Stimulated activated CD4-positive, alpha-beta T cell treated with anti-CD3 and anti-CD28 coated beads, TNF-alpha, amount 100 ng/mL, for 24 hours (primary cell): ENCODE data around the gene GATAD2A.

Experiments used
- DNase-seq, 3 experiments: peaks; one replicate each; pipeline ENCODE4 v3.0.0-alpha.2; 2020; ENCODE audit warnings: low read depth in 3 of 3

The GATAD2A gene

DNA sequence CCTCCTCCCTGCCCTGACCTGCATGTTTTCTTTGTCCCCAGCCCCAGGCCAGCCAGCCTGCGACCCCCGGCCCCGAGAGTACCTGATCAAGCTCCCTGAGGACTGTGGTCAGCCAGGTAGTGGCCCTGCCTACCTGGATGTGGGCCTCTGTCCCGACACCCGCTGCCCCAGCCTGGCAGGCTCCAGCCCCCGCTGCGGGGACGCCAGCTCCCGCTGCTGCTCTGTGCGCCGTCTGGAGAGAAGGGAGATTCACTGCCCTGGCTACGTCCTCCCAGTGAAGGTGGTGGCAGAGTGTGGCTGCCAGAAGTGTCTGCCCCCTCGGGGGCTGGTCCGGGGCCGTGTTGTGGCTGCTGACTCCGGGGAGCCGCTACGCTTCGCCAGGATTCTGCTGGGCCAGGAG lies 138.2 kb downstream of the GATAD2A start:
- no peak for DNase-seq

DNA sequence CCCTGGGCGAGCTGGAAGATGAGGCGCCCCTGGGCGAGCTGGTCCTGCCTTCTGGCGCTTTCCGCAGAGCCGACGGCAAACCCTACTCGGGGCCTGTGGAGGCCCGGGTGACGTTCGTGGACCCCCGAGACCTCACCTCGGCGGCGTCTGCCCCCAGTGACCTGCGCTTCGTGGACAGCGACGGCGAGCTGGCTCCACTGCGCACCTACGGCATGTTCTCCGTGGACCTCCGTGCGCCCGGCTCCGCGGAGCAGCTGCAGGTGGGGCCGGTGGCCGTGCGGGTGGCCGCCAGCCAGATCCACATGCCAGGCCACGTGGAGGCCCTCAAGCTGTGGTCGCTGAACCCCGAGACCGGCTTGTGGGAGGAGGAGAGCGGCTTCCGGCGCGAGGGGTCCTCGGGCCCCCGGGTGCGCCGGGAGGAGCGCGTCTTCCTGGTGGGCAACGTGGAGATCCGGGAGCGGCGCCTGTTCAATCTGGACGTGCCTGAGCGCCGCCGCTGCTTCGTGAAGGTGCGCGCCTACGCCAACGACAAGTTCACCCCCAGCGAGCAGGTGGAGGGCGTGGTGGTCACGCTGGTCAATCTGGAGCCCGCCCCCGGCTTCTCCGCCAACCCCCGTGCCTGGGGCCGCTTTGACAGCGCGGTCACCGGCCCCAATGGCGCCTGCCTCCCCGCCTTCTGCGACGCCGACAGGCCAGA lies 138.9 kb downstream of the GATAD2A start:
- DNase-seq = no peak

DNA sequence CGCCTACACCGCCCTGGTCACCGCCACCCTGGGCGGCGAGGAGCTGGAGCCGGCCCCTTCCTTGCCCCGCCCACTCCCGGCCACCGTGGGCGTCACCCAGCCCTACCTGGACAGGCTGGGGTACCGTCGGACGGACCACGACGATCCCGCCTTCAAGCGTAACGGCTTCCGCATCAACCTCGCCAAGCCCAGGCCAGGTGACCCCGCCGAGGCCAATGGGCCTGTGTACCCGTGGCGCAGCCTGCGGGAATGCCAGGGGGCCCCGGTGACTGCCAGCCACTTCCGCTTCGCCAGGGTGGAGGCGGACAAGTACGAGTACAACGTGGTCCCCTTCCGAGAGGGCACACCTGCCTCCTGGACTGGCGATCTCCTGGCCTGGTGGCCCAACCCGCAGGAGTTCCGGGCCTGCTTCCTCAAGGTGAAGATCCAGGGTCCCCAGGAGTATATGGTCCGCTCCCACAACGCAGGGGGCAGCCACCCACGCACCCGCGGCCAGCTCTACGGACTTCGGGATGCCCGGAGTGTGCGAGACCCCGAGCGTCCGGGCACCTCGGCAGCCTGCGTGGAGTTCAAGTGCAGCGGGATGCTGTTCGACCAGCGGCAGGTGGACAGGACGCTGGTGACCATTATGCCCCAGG lies 139.6 kb downstream of the GATAD2A start:
- DNase-seq = no peak

DNA sequence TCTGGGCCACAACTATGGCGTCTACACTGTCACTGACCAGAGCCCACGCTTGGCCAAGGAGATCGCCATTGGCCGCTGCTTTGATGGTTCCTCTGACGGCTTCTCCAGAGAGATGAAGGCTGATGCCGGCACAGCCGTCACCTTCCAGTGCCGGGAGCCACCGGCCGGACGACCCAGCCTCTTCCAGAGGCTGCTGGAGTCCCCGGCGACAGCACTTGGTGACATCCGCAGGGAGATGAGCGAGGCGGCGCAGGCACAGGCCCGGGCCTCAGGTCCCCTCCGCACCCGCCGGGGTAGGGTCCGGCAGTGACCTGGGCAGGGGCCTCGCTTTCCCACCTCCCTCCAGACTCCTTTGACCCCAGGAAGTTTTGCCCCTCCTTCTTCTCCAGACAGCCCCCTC lies 140.2 kb downstream of the GATAD2A start:
- no peak for DNase-seq

DNA sequence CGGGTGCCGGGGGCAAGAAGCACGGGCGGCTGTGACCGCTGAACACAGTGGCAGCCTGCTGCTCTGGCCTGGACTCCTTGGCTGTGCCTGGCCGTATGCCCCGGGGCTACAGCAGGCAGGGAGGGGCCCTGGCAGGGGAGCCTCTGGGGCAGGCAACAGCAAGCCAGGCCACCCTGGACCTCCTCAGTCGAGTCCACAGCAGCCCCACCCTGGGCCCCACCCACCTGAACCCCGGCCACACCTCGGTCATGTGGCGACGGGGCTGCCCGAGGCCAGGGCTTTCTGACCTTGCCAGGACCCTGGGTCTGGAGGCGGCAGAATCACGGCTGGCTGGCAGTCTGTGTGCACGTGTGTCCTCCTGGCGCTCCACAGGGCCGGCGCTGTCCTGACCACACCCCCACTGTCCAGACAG lies 141.3 kb downstream of the GATAD2A start:
- no peak for DNase-seq

DNA sequence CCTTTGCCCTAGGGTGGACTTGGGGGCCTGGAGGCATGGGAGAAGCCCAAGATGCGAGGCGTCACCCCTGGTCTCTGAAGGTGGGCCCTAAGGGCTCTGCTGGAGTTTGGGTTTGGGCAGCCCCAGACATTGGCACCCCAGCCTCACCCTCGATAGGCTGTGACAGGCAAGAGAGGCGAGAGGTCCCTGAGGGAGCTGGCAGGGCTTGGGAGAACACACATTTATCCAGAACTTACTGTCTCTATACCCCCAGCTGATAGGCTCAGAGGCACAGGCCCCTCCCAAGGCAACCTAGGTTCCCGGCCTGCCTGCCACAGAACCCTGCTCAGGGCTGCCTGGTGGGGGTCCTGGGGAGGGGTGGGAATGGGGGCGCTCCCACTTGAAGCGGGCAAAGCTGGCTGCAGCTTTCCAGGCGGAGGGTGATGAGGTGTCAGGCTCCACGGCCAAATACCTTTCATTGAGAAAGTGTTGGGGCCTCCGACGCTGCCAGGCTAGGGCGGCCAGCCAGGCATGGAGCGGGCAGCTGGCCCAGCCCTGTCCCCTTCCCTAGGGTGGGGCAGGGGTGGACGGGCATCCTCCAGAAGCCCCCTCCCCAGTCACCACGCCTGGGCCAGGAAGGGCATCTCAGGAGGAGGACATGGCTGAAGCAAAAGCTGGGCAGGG lies 142.3 kb downstream of the GATAD2A start:
- DNase-seq = no peak

DNA sequence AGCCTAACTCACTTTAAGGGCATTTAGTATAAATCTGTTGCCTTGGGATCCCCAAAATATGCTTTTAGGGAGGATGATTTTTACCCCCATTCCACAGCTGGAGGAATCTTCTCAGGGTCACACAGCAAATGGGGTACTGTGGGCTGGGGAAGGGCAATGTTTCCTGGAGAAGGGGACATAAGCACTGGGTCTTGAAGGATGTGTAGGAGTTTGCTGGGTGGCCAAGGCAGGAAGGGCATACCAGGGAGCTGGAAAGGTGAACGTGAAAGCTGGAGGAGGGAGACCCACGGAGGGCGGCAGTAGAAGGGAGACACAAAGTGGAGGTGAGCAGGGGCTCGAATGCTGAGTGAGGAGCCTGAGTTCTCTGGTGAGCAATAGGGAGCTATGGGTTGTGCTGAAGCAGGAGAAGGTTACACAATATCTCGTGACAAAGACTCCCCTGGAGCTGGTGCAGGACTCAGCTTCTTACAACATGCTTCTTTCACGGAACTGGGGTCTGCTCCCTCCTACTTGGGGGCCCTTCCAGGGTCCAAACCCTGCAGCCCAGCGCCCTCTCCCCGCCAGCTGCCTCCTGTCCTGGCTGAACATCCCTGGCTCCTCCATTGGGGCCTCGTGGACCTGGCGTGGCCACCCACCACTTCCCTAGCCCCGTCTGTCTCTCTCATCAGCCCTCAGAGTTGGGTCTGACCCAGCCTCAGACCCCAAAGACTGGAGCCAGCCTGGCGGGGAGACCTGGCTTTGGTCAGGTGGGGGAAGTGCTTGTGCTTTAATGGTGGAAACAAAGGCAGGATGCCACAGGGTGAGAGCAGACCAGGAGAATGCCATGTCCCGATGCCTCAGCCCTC lies 143.7 kb downstream of the GATAD2A start:
- DNase-seq = no peak

DNA sequence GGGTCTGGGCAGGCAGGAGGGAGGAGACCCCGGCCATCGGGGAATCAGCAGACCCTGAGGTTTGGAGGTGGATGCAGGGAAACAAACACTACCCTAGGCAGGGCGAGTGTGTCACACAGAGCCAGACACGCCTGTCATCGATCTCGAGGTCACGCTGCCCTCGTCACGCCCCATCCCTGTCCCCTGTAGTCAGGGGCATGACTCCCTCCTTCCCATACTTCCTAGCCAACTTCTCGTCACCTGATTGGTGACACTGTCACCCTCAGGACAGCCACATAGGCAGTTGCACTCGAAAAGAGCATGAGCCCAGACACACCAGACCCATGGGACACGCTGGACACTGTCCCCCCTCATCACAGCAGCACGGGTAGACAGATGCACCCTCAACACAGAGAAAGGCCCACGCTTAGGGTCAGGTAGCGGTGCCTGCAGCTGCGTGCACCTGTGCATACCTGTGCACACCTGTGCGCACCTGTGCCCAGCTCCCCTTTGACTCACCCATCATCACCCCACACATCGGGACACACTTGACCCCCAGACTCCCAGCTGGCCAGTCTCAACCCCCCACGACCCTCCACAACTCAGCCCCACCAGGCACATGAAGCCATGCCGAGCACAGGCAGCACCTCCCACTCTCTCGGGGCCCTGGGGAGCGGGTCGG lies 144.5 kb downstream of the GATAD2A start:
- no peak for DNase-seq

DNA sequence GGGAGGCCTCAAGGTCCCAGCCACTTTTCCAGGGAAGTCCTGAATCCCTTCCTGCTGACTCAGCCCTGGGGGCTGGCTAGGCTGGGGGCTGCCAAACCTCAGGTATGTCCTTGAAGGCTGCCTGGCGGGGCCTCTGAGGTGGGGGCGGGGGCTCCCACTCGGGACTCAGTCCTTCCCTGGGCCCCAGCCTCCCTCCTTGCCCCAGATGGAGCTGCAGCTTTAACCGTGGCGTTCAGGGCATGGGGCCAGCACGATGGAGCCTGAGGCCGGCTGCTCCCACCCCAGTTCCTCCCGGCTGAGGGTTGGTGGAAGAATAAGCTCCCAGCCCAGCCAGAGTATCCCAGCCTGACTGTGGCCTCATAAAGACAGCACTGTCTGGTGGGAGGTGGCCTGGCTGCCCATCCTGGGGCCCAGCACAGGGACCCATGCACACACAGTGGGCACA lies 145.0 kb downstream of the GATAD2A start:
- DNase-seq = no peak

DNA sequence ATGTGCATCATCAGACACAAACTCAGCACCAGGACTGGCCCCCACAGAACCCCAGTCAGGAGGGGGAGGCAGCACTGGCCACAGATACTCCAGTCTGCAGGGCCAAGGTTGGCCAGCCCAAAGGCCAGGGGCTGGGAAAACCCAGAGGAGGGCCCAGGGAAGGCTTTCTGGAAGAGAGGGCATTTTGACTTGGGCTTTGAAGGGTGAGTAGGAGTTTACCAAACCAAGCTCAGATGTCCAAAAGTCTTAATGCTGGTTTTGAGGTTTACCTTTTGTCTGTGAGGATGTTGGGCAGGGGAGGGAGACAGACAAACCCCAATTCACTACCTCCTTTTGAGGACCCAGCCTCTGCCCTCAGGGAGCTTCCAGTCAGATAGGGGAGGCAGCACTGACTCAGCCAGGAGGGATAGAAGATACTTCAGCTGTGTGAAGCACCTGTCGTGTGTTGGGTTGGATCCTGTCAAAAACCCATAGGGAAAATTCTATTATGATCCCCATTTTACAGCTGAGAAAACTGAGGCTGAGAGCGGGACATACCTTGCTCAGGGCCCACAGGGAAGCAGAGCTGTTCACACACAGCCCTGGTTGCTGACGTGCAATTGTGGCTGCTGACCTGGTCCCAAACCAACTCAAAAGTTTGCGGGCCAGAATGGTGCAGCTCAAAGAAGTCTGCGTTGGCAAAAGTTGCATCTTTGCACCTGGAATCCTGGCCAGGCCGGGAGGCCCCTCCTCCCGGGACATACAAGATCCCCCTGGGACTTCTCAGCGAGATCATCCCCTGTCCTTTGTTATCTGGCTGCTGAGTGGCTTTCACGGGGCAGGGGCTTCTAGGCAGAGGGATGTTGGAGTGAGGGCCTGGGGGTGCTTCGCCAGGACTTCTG lies 145.7 kb downstream of the GATAD2A start:
- DNase-seq = no peak

DNA sequence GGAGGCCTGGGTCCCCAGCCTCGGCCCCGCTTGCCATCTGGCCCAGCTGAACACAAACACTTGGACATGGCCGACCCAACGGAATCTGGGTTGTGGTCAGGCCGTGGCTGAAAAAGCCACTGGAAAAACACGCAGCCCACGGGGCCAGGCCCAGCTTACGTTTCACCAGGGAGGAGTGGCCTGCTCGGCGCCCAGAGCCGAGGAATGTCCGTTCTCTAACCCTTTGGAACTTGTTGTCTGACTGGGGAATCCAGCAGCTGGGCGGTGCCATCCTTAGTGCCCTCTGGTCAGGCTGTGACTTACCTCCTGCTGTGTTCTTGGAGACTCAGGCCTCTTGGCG lies 146.3 kb downstream of the GATAD2A start:
- no peak for DNase-seq

DNA sequence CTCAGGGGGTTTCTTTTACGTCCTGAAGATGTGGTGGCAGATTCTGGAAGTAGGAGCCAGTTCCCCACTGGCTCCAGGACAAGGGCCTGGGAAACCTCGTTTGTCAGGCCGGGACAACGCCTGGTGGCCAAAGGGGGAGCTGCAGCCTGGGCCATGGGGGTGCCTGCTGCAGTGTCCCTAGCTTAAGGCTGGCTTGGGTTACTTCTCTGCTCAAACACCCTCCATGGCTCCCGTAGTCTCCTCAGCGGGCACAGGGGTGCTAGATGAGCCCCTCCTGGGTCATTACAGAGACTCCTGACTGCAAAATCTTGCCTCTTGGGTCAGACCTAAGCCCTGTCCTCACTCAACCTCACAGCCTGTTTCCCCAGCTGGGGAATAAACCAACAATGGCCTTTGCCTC lies 147.3 kb downstream of the GATAD2A start:
- peak in 1 of 3 experiments; percentile 30 for DNase-seq

DNA sequence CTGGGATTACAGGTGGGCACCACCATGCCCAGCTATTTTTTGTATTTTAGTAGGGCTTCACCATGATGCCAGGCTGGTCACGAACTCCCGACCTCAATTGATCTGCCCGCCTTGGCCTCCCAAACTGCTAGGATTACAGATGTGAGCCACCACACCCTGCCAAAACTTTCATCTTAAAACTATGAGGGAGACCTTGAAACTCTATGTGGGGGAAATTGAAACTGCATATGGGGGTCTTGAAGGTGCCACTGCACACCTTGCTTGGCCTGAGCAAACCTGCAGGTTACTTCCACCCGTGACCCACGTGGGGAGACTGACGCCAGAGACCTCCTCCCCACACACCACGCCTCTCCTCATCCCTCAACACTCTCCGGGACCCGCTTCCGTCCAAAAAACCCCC lies 148.2 kb downstream of the GATAD2A start:
- no peak for DNase-seq

DNA sequence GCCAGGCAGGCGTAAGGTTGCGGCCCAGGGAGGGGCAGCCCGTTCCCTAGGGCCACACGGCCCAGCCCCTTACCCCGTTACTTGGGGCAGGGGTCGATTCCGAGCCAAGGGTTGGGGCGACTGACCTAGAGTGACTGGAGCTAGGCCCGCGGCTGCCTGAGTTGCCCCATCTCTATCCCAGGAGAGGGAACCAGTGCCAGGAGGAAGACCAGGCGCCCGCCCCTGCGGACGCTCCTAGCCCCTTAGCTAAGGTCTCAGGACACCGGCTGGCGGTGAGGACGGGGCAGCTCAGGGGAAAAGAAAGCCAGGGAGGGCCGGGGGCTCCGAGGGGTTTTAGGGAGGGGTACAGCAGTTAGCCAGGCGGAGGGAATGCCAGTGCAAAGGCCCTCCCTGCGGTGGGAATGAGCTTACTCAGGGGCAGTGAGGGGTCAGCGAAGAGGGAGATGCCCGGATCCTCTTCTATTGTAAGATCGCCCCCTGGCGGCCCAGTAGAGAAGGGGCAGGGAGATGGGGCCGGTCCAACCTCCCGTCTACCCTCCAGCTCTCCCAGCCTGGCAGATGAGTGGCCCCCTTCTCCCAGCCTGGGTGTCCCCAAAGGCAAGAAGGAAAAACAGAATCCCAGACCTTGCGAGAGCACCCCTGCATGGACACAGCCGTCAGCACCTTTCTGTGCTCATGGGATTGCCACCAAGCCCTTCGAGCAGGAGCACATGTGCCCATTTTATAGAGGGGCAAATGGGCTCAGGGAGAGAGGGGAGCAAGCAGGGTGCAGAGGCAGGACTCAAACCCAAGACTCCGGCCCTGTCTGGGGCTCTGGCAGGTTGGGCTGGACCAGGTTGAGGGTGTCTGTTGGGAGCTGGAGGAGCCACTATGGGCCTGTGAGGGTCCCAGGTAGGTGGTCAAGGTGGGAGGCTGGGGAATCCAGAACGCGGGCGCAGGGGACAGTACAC lies 148.9 kb downstream of the GATAD2A start:
- DNase-seq = peak; percentile 34 to 58 (median 43)

DNA sequence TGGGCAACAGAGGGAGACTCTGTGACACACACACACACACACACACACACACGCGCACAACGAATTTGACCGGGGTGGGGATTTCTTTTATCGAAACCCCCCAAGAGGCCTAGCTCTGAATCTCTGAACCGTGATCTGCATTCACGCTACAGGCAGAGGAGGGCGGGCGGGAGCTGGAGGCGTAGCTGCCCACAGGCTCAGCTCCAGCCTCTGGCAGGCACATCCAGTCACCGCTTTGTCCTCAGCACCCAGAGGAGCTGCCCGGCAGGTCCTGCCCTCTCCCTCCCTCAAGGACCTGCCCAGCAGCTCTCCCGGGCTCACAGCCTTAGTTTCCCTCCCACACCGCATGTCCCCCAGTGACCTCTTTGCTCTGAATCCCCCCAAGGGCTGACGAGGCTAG lies 152.6 kb downstream of the GATAD2A start:
- no peak for DNase-seq
